Measurements from ENCODE around the gene PPP1R37. TPM values are rescaled to one million over a fixed set of nuclear protein-coding genes. Genes with fewer than 3 reads are reported as not detected.

The PPP1R37 gene
- total RNA-seq, 1 experiment from 2014 or later = 33.6 TPM

DNA sequence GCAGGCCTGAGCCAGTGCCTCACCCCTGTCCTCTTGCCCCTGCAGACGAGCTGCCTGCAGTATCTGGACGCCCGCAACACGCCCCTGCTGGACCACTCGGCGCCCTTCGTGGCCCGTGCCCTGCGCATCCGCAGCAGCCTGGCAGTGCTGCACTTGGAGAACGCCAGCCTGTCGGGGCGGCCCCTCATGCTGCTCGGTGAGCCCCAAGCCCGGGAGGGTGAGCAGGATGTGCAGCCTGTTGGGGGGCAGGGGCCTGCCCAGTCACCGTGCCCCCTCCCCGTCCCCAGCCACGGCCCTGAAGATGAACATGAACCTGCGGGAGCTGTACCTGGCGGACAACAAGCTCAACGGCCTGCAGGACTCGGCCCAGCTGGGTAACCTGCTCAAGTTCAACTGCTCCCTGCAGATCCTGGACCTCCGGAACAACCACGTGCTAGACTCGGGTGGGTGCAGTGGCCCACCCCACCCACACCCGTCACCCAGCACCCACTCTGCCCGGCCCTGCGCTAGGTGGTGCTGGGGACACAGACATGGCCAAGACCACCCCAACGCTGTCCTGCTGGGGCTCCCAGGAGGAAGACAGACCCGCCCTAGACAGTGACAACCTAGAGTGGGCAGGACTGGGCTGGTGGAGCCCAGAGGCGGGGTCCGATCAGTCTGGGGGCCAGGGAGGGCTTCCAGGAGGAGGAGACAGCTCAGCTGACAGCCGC, 49.2 kb downstream of the PPP1R37 start:
- Mint-ChIP-seq H3K27ac (no peak overlapping the region), H3K9me3 (no peaks in the 10 kb centered on the region), H3K4me3 (no peak overlapping the region), H3K4me1 (peaks cover 10 to 12% of the 10 kb centered on the region in 2 experiments), H3K27me3 (ENCODE audit: low read depth) (no peaks in the 10 kb centered on the region), H3K36me3 (ENCODE audit: insufficient read depth in 1 of 3, low read depth in 3 of 3) (peaks cover 10 to 29% (median 27%) of the 10 kb centered on the region in 3 experiments; a peak in 6 of 7 replicates)
- Histone ChIP-seq H2BK5ac (ENCODE audit: insufficient read length, low read length) (no peak overlapping the region), H3K18ac (ENCODE audit: insufficient read length, low read depth, low read length) (no peak overlapping the region), H2BK120ac (ENCODE audit: low read depth, low read length, poor library complexity, severe bottlenecking) (no peak overlapping the region), H4K5ac (ENCODE audit: insufficient read length, low read depth, low read length) (no peak overlapping the region), H3K9ac (ENCODE audit: extremely low read depth, insufficient read length, low read length) (no peak overlapping the region), H4K8ac (replicated peaks; ENCODE audit: insufficient read length, low read depth, low read length) (no peak overlapping the region), H3K14ac (ENCODE audit: insufficient read depth, low read length) (no peak overlapping the region), H3K4me2 (ENCODE audit: insufficient read depth, insufficient read length, low read length) (no peak overlapping the region), H3K27ac (ENCODE audit: insufficient read length, low read depth, low read length) (no peak overlapping the region), H3K4me1 (ENCODE audit: insufficient read depth, low read length) (no peaks in the 10 kb centered on the region), H3K23me2 (ENCODE audit: insufficient read length, low read depth, low read length, poor library complexity, severe bottlenecking) (no peaks in the 10 kb centered on the region), H3K27me3 (ENCODE audit: insufficient read depth, low read length) (no peaks in the 10 kb centered on the region), H3T11ph (ENCODE audit: low read length) (no peak overlapping the region), H3K4ac (ENCODE audit: low read depth, low read length) (no peak overlapping the region), H2BK12ac (ENCODE audit: insufficient read length, low read depth, low read length) (no peak overlapping the region), H3K79me1 (ENCODE audit: insufficient read depth, low read depth, low read length, poor library complexity, severe bottlenecking) (no peaks in the 10 kb centered on the region), H3K79me2 (ENCODE audit: insufficient read depth, low read length) (no peaks in the 10 kb centered on the region), H3K23ac (ENCODE audit: insufficient read length, low read depth, low read length) (no peak overlapping the region), H3K9me3 (ENCODE audit: control insufficient read depth, low read depth, low read length) (no peaks in the 10 kb centered on the region), H2BK20ac (ENCODE audit: low read depth, low read length, poor library complexity, severe bottlenecking) (no peak overlapping the region), H4K20me1 (ENCODE audit: control insufficient read depth, insufficient read depth, insufficient read length) (no peaks in the 10 kb centered on the region), H4K91ac (ENCODE audit: insufficient read length, low read depth, low read length) (no peak overlapping the region), H2AK5ac (ENCODE audit: insufficient read length, low read length) (no peak overlapping the region), H2AFZ (ENCODE audit: low read length) (no peak overlapping the region), H2BK15ac (ENCODE audit: low read depth, low read length) (no peak overlapping the region), H3K56ac (ENCODE audit: insufficient read length, low read depth, low read length) (no peak overlapping the region)
- TF ChIP-seq, protein P1, sequence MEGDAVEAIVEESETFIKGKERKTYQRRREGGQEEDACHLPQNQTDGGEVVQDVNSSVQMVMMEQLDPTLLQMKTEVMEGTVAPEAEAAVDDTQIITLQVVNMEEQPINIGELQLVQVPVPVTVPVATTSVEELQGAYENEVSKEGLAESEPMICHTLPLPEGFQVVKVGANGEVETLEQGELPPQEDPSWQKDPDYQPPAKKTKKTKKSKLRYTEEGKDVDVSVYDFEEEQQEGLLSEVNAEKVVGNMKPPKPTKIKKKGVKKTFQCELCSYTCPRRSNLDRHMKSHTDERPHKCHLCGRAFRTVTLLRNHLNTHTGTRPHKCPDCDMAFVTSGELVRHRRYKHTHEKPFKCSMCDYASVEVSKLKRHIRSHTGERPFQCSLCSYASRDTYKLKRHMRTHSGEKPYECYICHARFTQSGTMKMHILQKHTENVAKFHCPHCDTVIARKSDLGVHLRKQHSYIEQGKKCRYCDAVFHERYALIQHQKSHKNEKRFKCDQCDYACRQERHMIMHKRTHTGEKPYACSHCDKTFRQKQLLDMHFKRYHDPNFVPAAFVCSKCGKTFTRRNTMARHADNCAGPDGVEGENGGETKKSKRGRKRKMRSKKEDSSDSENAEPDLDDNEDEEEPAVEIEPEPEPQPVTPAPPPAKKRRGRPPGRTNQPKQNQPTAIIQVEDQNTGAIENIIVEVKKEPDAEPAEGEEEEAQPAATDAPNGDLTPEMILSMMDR (conservative IDR thresholded peaks at IDR 0.05) = no peak
- no CpG with 5 or more reads among the region's 33 CpGs for WGBS (ENCODE audit: extremely low coverage, insufficient read length, low lambda C conversion rate)
- DNase-seq = no peak

All from H9 (cell line).